SK-N-MC (cell line): ENCODE data around the gene PDGFRA.

ENCODE experiments used
- DNase-seq: peaks from one replicate; pipeline ENCODE4 v3.0.0-alpha.2; 2011; ENCODE audit warnings: low read depth, low spot score
- H3K27ac ChIP-seq: fragments of 200-600 bp; sonication (generic); 2 replicates; pipeline ENCODE4 v1.5.1; 2016; ENCODE audit warnings: mixed run types
- H3K36me3 ChIP-seq: fragments of 200-600 bp; sonication (generic); 2 replicates; pipeline ENCODE4 v1.6.1; 2017; ENCODE audit warnings: antibody characterized with exemption, low read length, mixed read lengths; ENCODE audit not compliant: insufficient read depth
- H3K4me3 ChIP-seq: fragments of 200-600 bp; sonication (generic); 2 replicates; pipeline ENCODE4 v1.5.1; 2016
- H3K9ac ChIP-seq: fragments of 200-600 bp; sonication (generic); 2 replicates; pipeline ENCODE4 v1.8.0; 2017; ENCODE audit warnings: mixed run types, mixed read lengths; ENCODE audit not compliant: insufficient read length
- H3K9me3 ChIP-seq: fragments of 200-600 bp; sonication (generic); 2 replicates; pipeline ENCODE4 v1.6.1; 2017; ENCODE audit warnings: low read depth, mild to moderate bottlenecking, antibody characterized with exemption, low read length, moderate library complexity, mixed read lengths
- EZH2 ChIP-seq: fragments of 200-600 bp; sonication (generic); IDR thresholded peaks from one replicate; pipeline ENCODE4 v1.6.1; 2017; ENCODE audit warnings: antibody characterized with exemption
- FOXP2 ChIP-seq: optimal IDR thresholded peaks from 2 replicates; pipeline ENCODE3; 2011; ENCODE audit warnings: mild to moderate bottlenecking, moderate library complexity; ENCODE audit not compliant: insufficient read depth; ENCODE audit errors: extremely low read length, control extremely low read depth
- POLR2AphosphoS5 ChIP-seq: IDR thresholded peaks from 2 replicates; pipeline ENCODE4 v1.6.1; 2012; ENCODE audit warnings: mild to moderate bottlenecking, low read depth, low read length, borderline replicate concordance

The PDGFRA gene

DNA sequence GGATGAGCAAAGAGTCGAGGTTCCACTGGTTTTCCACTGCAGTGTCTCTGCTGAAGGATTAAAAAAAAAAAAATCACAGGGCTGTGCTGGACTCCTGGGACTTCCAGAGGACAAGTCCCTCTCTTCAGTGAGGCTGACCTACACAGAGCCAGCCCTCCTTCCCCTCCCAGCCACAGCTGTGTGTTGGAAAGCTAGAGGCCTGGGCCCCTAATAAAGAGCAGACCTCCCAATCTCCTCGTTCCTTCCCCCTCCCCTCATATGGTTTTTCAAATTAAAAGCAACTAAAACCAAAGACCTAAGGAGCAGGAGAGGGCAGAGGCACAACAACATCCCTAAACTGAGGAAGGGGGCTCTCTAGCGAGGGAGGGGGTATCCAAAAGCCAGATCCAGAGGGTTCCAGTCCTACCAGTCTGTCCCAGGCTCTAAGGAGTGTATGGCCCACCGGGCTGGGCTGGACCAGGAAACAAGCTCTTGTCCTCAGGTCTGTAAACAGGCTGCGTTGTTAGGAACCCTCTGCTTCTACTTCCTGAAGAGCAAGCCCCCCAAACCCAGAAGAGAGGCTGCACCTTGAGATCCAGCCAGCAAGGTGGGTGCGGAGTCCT, 4.0 kb upstream of the PDGFRA start:
- Histone ChIP-seq H3K4me3 (no peak overlapping the region), H3K9ac (no peak overlapping the region)
- TF ChIP-seq FOXP2, result no peak

DNA sequence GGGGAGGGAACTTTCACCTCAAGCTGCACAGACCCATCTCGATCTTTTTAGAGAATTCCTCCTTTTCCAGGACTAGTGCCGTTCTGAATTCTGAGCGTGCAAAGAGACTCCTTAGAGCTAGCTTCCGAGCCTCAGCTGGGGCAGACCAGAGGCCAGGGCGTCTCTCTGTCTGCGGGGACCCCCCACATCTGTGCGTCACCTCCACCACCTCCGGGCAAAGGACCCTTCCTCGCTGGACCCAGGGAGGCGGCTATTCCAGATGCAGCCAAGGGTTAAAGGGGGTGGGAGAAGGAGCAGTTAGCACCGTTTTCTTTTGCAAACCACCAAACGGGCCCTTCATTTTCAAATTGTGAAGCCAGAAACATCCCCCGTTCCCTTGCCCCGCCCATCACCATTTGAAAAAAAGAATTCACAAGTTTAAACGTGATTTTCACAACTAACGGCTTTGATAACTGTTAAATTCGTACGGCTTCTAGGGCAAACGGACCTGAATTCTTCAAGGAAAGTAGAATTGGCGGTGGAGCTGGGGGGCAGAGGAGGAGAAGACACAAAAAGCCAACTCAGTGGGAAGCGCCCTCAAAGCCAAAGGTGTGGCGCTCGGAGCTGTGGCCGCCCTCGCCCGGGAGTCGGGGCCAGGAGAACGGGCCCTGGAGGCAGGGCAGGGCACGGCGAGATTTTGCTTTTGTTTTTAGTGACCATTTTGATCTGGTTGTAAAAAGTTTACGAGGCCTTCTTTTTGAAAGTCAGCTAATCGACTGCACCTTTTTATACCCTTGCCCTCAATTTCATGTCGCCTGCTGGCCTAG, 3.3 kb upstream of the PDGFRA start:
- no peak for DNase-seq
- TF ChIP-seq FOXP2, result no peak
- TF ChIP-seq EZH2, result peak; percentile 54
- no peaks in the 10 kb centered on the region for H3K36me3 ChIP-seq
- no peak overlapping the region for H3K4me3 ChIP-seq
- no peak overlapping the region for H3K27ac ChIP-seq
- H3K9me3 ChIP-seq, result no peaks in the 10 kb centered on the region
- H3K9ac ChIP-seq, result no peak overlapping the region

More for the DNA sequence above, 4.0 kb upstream of the PDGFRA start:
- Histone ChIP-seq H3K9me3 (no peaks in the 10 kb centered on the region), H3K27ac (no peak overlapping the region), H3K36me3 (no peaks in the 10 kb centered on the region)
- DNase-seq, result no peak

DNA sequence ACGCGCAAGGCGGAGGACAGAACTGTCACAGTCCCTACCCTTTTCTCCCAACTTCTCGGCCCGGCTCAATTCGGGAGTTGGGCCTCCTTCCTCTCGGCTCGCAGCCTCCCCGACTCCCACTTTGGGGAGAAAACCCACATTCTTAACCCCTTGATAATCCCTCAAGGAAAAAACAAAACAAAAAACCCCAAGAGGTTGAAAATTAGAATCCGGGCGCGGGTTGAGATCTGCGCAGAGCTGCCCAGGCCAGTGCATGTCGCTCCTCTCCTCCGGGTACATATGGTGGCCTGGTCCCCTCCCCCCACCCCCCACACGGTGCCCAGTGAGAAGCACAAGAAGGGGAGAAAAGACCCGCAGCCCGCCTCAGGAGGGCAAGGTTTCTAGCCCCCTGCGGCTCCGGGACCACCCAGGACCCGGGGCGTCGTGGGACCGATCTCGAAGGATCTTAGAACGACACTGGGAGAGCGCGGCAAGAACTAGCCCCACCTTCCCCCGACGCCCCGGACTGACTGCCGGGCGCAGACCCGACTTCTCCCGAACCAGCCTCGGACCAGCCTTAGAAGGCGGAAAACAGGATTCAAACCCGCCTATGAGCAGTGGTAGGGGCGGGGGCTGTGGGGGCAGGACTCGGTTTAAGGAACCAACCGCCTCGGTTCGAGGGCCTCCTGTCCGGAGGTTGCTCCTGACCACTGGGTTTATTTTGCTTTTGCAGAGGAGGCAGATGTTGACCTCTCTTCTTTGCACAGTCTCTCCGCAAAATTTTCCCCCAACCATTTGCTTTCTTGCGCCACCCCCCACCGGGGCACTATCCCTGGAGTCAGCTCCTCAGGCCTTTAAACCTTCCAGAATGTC, 2.5 kb upstream of the PDGFRA start:
- no peak for DNase-seq
- H3K9ac ChIP-seq, result no peak overlapping the region
- TF ChIP-seq FOXP2 (no peak), EZH2 (no peak), POLR2AphosphoS5 (no peak)
- H3K27ac ChIP-seq, result no peak overlapping the region
- H3K9me3 ChIP-seq, result no peaks in the 10 kb centered on the region
- H3K36me3 ChIP-seq, result no peaks in the 10 kb centered on the region
- H3K4me3 ChIP-seq, result peak overlapping the region; percentile 14

DNA sequence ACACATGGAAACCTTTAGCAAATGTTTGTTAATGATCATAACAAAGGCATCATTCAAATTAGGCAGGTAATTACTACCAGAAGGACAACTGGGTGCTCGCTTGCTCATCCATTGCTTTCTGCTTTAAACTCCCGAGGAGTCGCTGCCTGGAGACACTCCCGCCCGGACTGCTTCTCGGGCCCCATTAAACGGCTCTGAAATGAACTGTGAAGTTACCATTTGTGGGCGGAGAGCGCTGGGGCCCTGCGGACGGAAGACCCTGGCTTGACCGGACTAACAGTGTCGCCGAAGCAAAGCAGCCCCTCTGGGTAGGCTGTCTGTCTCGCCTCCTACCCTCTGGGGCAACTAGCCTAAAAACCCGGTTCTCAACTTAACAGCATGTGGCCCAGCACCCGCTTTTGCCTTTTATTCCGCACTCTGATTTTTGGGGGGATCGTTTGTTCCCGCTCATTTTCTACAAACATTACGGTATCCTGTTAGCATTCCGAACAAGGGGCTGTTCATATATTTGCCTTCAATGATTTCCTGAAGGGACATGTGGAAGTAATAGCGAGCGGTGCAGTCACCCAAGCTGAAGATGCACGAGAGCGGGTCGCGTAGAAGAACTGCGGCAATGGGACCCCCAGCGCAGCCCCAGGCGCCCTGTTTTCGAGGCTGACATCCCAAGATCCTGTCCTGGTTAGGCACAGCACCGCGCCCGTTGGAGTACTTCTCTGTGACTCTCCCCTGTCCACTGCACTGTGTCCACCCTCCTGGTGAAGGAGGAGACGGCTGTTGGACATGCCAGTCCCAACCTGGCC, 1.6 kb upstream of the PDGFRA start:
- TF ChIP-seq FOXP2 (no peak), POLR2AphosphoS5 (no peak), EZH2 (no peak)
- DNase-seq, result no peak
- no peaks in the 10 kb centered on the region for H3K36me3 ChIP-seq
- no peak overlapping the region for H3K27ac ChIP-seq
- no peak overlapping the region for H3K9ac ChIP-seq
- H3K4me3 ChIP-seq, result peak overlapping the region; percentile 62
- no peaks in the 10 kb centered on the region for H3K9me3 ChIP-seq

DNA sequence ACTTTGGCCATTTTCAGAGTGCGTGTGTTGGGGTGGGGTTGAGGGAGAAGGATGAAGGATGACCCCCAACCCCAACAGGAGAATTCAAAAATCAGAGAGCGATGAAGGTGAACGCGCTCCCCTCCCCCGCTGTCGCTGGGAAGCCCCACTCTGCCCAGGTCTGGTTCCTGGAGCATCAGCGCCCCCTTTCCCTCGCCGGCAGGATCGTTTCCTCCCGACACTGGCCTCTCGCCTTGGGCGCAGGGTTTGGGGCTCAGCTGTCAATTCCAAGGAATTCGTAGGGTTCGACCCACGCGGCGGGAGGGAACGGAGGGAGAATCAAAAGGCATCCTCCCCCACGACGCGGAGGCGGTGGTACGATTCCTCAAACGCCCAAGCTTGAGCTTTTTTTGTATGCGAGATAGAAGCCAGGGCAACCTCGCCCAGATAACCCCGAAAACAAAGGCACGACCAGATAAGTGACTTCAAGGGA, 1.0 kb upstream of the PDGFRA start:
- Histone ChIP-seq H3K36me3 (no peaks in the 10 kb centered on the region), H3K9me3 (no peaks in the 10 kb centered on the region), H3K9ac (no peak overlapping the region), H3K4me3 (peak overlapping the region; percentile 62), H3K27ac (no peak overlapping the region)
- no peak for DNase-seq
- TF ChIP-seq POLR2AphosphoS5, result no peak
- TF ChIP-seq EZH2, result no peak

DNA sequence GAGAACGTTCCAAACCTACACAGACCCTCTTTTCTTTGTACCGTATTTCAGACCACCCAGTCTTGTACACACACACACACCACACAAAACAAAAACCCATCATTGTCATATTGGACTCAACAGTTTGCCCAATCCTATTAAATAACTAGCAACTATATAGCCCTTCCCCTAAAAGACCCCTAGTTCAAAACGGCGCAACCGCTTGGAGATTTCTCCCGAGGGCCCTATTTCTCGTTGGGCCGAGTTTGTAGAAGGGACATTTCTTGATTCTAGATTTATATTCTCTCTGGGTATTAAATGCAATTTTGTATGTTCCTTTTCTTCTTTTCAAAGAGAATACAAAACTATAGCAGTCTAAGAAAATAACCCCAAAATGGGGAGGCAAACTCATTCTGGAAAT, 547 bp upstream of the PDGFRA start:
- Histone ChIP-seq H3K4me3 (no peak overlapping the region; the same call in 1 of the 2 replicates), H3K9ac (no peak overlapping the region), H3K27ac (no peak overlapping the region), H3K9me3 (no peaks in the 10 kb centered on the region), H3K36me3 (no peaks in the 10 kb centered on the region)
- TF ChIP-seq POLR2AphosphoS5 (no peak), FOXP2 (no peak), EZH2 (no peak)
- DNase-seq, result no peak

DNA sequence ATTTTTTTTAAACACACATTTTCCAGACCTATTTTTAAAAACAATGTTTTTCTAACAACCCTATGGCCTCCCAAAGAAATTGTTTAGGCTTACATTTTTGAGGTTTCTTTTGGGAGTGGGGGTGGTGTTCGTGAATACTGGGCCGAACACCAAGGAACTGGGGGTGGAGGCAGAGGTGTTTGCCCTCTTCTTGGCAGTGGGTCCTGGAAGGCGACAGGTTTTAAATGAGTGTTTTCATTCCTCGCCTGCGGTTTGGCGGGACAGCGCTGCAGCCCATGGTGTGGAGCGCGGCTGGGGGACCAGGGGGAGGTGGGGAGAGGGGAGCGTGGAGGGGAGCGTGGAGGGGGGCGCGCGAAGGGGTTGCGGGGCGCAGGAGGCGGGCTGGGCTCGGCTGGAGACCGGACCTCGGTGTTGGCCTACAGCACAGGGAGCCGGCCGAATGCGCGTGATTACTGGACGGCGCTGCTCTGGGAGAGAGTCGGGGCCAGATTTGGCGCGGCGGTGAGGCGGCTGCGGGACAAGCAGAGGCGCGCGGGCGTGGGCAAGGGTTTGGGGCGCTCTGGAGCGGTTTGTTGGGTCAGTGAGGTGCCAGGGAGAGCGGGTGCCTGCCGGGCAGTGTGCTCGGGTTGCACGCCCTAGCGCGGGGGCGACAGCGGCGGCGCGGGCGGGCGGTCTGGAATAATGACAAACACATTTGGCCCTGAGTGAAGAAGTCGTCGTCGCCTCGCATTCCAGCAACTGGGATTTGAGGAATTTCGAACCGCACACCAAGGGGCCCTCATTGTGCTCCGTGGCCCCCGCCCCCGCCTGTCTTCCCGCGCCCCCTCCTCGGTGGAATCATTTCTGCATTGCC, 764 bp downstream of the PDGFRA start:
- H3K9ac ChIP-seq, result no peak overlapping the region
- H3K36me3 ChIP-seq, result no peaks in the 10 kb centered on the region
- peak overlapping the region; percentile 40; the same call in 1 of the 2 replicates for H3K4me3 ChIP-seq
- TF ChIP-seq FOXP2, result no peak
- TF ChIP-seq EZH2, result no peak
- TF ChIP-seq POLR2AphosphoS5, result no peak
- H3K27ac ChIP-seq, result no peak overlapping the region
- DNase-seq, result no peak
- no peaks in the 10 kb centered on the region for H3K9me3 ChIP-seq
